GM19193 (cell line): ENCODE results near the gene RAB3IL1.

Source experiments
- POLR2A ChIP-seq: IDR thresholded peaks from 4 replicates; pipeline ENCODE4 v1.6.1; 2011; ENCODE audit not compliant: insufficient read depth, insufficient read length; ENCODE audit errors: extremely low read depth

The RAB3IL1 gene

DNA sequence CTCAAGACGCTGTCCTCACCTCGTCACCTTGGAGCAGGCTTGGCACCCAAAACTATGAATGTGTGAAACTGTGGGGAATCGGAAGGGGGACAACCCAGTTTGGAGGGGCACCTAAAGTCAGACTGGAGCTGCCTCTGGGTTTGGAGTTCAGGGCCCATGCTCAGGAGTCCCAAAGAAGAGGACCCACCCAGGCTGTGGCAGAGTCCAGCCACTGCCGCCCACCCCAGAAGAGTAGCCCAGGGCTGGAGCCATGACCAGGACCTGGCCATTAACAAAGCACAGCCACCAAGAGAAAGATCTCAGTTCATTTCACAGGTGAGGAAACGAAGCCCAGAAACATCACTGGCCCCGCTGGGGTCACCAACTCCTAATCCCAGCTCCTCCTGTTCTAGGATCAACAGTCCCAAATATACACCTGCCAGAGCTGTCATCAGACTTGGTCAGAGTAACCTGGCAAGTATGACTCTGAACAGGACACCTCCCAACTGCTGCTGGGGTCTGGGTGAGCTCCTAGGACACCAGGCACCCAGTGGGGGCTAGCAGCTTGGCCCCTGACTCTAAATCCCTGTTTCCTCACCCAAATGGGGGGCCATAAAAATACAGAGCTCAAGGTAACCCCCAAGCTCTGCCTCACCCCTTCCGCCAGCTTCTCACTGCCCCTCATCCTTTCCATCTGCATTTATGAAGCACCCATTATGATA is 2.7 kb downstream of the RAB3IL1 start:
- no peak for TF ChIP-seq POLR2A

GRCh38 chr11:61913699-61914395 is 3.5 kb downstream of the RAB3IL1 start:
- TF ChIP-seq POLR2A = no peak

GRCh38 chr11:61912991-61913698 is 4.2 kb downstream of the RAB3IL1 start:
- no peak for TF ChIP-seq POLR2A

DNA sequence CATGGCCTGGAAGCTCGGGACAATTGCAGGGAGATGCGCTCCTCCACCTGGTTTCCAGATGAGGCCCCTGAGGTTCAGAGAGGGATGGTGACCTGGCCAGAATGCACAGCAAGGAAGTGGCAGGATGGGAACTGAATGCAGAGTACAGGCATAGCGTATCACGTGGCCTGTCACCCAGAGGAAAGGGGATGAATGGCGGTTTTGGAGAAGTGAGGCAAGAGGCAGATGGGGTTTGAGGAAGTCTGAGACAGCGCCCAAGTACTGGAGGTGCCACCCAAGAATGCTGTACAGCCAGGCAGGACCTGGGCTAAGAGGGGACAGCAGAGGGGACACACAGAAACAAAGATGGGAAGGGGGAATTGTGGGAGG is 4.9 kb downstream of the RAB3IL1 start:
- no peak for TF ChIP-seq POLR2A

GRCh38 chr11:61911701-61912529 is 5.5 kb downstream of the RAB3IL1 start:
- TF ChIP-seq POLR2A = no peak

DNA sequence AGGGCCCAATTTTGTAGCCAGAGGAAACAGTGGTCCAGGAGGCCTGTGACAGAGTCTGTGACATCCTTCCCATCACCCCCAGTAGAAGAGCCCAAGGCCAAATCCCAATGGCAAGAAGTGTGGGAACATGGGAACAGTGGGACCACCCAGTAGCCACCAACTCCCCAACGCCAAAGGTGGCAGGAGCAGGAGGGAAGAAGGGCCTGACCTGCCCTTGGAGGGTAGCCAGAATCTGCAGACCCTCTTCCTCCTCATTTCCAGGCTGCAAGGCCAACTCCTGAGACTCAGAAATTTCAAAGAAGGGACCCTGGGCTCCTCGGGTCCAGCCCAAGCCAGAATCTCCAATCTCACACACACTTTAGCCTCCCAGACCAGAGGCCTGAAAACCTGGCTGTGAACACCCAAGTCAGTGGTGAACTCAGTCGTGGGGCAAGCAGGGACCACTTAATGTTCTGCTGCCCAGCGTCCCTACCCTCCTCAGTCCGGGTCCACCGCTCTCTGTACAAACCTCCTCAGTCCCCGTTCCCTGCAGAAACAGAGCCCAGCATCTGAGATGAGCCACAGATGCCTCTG is 6.2 kb downstream of the RAB3IL1 start:
- TF ChIP-seq POLR2A = no peak

DNA sequence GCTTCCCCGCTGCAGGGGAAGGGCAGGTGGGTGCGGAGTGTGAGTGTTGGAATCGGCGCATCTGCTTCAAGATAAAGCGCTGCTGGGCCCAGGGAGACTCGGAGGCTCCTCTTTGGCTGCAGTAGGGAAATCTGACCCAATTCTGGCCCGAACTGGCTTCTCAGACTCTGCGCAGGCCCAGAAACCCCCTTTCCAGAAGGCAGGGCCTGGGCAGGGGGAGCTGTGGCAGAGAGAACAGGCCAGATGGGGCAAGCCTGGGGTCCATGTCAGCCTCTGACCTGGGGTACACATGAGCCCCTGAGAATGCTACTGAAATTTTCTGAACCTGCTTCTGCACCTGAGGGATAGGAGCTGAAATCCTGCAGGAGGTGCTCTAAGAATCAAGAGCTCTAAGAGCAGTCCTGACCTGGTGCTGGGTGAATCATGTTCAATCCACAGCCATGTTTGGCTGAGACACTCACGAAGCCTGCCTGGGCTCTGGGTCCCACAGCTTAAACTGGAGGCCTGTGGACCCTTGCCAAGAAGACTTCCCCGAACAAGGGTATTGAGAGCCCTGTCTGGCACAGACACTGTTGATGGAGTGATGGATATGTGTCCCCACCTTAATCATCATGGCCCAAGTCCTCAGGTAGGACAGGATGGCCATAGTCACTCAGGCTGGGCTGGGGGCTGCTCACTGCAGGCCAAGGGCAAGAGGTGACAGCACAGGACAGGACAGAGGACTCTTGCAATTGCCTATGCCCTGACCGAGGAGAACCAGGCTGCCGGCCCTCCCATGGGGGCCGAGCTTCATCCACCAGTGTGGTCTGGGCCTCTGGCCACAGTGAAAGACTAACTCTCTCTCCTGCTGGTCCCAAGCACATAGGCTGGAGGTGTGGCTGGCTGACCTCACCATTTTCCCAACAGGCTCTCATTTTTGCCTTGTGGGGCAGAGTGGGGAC is 6.9 kb downstream of the RAB3IL1 start:
- no peak for TF ChIP-seq POLR2A

- TF ChIP-seq POLR2A = no peak
Measured at GRCh38 chr11:61908730-61909316, 8.5 kb downstream of the RAB3IL1 start.

- no peak for TF ChIP-seq POLR2A
Measured at GRCh38 chr11:61907871-61908729, 9.3 kb downstream of the RAB3IL1 start.

DNA sequence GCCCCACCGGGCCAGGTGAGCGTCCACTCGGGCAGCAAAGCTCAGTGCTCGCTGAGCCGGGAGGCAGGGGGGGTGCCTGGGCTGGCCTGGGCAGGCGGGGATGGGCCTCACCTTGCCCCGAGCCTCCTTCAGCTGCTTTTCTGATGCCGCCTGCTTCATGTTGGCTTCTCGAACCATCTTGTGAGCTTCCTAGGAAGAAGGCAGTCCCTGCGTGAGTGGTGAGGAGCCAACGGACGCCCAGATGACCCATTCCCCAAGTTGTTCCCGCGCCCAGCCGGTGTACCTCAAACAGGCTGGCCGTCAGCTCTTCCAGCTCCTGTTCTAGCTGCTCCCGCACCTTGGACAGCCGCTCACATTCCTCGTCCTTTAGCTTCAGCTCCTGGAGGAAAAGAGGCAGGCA is 10.1 kb downstream of the RAB3IL1 start:
- no peak for TF ChIP-seq POLR2A

- TF ChIP-seq POLR2A = no peak
Measured at GRCh38 chr11:61906522-61906909, 10.8 kb downstream of the RAB3IL1 start.

GRCh38 chr11:61905801-61906521 is 11.4 kb downstream of the RAB3IL1 start:
- no peak for TF ChIP-seq POLR2A
